Epidermal melanocyte (primary cell): ENCODE data around the gene TSR2.

Experiments
- DNase-seq: peaks from one replicate; pipeline ENCODE4 v3.0.0; 2011; ENCODE audit warnings: low spot score; ENCODE audit not compliant: insufficient read length

The TSR2 gene

GRCh38 chrX:54439960-54440871 is at the start of gene TSR2:
Gene TSR2 (plus strand): TSS chrX:54440404. CDS start chrX:54440422, 18 bp downstream.
- peak; percentile 43 for DNase-seq

- DNase-seq = no peak
Measured at GRCh38 chrX:54397113-54397512, 43.1 kb upstream of the TSR2 start.

- no peak for DNase-seq
Measured at GRCh38 chrX:54407266-54407665, 32.9 kb upstream of the TSR2 start.

- DNase-seq = no peak
Measured at GRCh38 chrX:54411732-54412131, 28.5 kb upstream of the TSR2 start.

- DNase-seq = no peak
Measured at GRCh38 chrX:54413753-54414152, 26.5 kb upstream of the TSR2 start.

GRCh38 chrX:54415534-54416350 is 24.5 kb upstream of the TSR2 start:
- no peak for DNase-seq

- no peak for DNase-seq
Measured at GRCh38 chrX:54416965-54417364, 23.2 kb upstream of the TSR2 start.

GRCh38 chrX:54419559-54420302 is 20.5 kb upstream of the TSR2 start:
- no peak for DNase-seq

- DNase-seq = no peak
Measured at GRCh38 chrX:54422168-54422567, 18.0 kb upstream of the TSR2 start.

GRCh38 chrX:54423161-54423888 is 16.9 kb upstream of the TSR2 start:
- no peak for DNase-seq

- no peak for DNase-seq
Measured at GRCh38 chrX:54427837-54428424, 12.3 kb upstream of the TSR2 start.

- DNase-seq = no peak
Measured at GRCh38 chrX:54430519-54430918, 9.7 kb upstream of the TSR2 start.

- no peak for DNase-seq
Measured at GRCh38 chrX:54435121-54435520, 5.1 kb upstream of the TSR2 start.

- DNase-seq = no peak
Measured at GRCh38 chrX:54442790-54443189, 2.6 kb downstream of the TSR2 start.

GRCh38 chrX:54444752-54445151 is 4.5 kb downstream of the TSR2 start:
- no peak for DNase-seq

- no peak for DNase-seq
Measured at GRCh38 chrX:54446084-54446483, 5.9 kb downstream of the TSR2 start.

GRCh38 chrX:54447461-54447860 is 7.3 kb downstream of the TSR2 start:
- DNase-seq = no peak

- no peak for DNase-seq
Measured at GRCh38 chrX:54449929-54450328, 9.7 kb downstream of the TSR2 start.

- DNase-seq = no peak
Measured at GRCh38 chrX:54452920-54453319, 12.7 kb downstream of the TSR2 start.

- no peak for DNase-seq
Measured at GRCh38 chrX:54470054-54470760, 30.0 kb downstream of the TSR2 start.
